ENCODE data around the gene RBMS1. TPM values are rescaled to one million over a fixed set of nuclear protein-coding genes. Genes with fewer than 3 reads are reported as not detected.
A peak's percentile ranks its signal among the peaks of the same experiment; 100 is the strongest.

The RBMS1 gene
- polyA plus RNA-seq, 2 of the 4 experiments (the other 2 are of a cell fraction) = 51.9 to 108 TPM

- peak overlapping the region; percentile 7; the same call in 1 of the 3 replicates for H3K4me3 ChIP-seq
- H3K9me3 ChIP-seq = no peaks in the 10 kb centered on the region
- FAIRE-seq = no peak
- peak in 1 of 2 experiments; percentile 79 for DNase-seq (ENCODE audit: low read depth in 1 of 2, low spot score in 1 of 2)
- H3K4me2 ChIP-seq = peak overlapping the region; percentile 79
- peak; percentile 40 to 52; a peak in 3 of 6 replicates for ATAC-seq
- WGBS (ENCODE audit: missing lambda C conversion rate) = 19% methylated on average over 4 of the region's 4 CpGs
- H3K4me1 ChIP-seq = peaks cover 96% of the 10 kb centered on the region
- TF ChIP-seq, protein P1, sequence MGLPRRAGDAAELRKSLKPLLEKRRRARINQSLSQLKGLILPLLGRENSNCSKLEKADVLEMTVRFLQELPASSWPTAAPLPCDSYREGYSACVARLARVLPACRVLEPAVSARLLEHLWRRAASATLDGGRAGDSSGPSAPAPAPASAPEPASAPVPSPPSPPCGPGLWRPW (IDR thresholded peaks at IDR 0.05) = no peak
- TF ChIP-seq EP300 (IDR thresholded peaks at IDR 0.05) = 0 out of 5 replicates have a peak, but pooled peaks of 1 of the 2 experiments have one; percentile 38
- ChIA-PET CTCF (interaction anchor here (0.6 to 4.2 kb wide), 14 partner anchors 9 to 363 kb away, joined by 3 to 30 read pairs (median 4); no protein-coding TSS in a partner anchor), POLR2A (interaction anchor here (0.8 kb wide), 1 partner anchor 106 kb away, joined by 4 read pairs; no protein-coding TSS in a partner anchor)
- H3K27ac ChIP-seq = peak overlapping the region; percentile 84 to 88
These were observed 117.0 kb downstream of the RBMS1 start for GRCh38 chr2:160376576-160376975.

GRCh38 chr2:160375802-160376469 is 117.7 kb downstream of the RBMS1 start:
- CTCF ChIA-PET = interaction anchor here (0.6 to 4.2 kb wide), 15 partner anchors 9 to 953 kb away, joined by 3 to 30 read pairs (median 3); no protein-coding TSS in a partner anchor

DNA sequence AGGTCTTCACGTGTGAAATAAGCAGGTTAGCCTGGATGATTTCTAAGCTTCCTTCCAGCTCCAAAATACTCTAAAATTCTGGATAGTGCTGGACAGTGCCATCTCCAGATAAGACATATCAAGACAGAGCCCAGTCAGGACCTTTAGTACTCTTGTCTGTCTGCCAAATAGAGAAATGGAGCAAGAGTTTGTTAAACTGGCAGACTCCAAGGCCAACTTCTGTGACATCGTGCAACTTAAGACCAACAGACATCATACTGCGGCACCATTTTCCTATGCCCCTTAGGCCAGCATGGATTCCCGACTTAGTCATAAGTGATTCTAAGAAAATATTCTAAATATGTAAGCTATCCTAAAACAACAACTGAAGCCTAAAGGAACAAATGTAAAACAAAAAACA is 118.6 kb downstream of the RBMS1 start:
- POLR2A ChIA-PET = no interaction called here
- DNase-seq (ENCODE audit: low read depth in 1 of 2, low spot score in 1 of 2) (peak in 1 of 2 experiments; percentile 49), ATAC-seq (0 out of 6 replicates have a peak, but pooled peaks of 1 of the 2 experiments have one; percentile 4), FAIRE-seq (no peak)
- TF ChIP-seq CBX8 (IDR thresholded peaks at IDR 0.05) (no peak), JUNB (IDR thresholded peaks at IDR 0.05) (no peak), FOSL2 (IDR thresholded peaks at IDR 0.05) (no peak), FOSL2 (CRISPR knock-in tag; IDR thresholded peaks at IDR 0.05) (peak; percentile 23; the same call in 1 of the 2 replicates)
- TF ChIP-seq, protein P1 (IDR thresholded peaks at IDR 0.05) = no peak
- peak overlapping the region; percentile 84 to 88 for H3K27ac ChIP-seq
- no peak overlapping the region for H3K4me3 ChIP-seq
- H3K9me3 ChIP-seq = no peaks in the 10 kb centered on the region
- CTCF ChIA-PET = interaction anchor here (0.5 to 3.8 kb wide), 4 partner anchors 10 to 133 kb away, joined by 3 to 14 read pairs (median 8); no protein-coding TSS in a partner anchor
- peaks cover 96% of the 10 kb centered on the region for H3K4me1 ChIP-seq
- peak overlapping the region; percentile 79 for H3K4me2 ChIP-seq
- WGBS (ENCODE audit: missing lambda C conversion rate) = 68% methylated on average over 4 of the region's 4 CpGs

More at GRCh38 chr2:160375802-160376469, 117.7 kb downstream of the RBMS1 start:
- WGBS (ENCODE audit: missing lambda C conversion rate) = 28% methylated on average over 2 of the region's 2 CpGs
- no peak for TF ChIP-seq RNF2 (IDR thresholded peaks at IDR 0.05; ENCODE audit: borderline replicate concordance, low read depth)
- TF ChIP-seq HOXB5 (CRISPR knock-in tag; IDR thresholded peaks at IDR 0.05) = no peak
- TF ChIP-seq HOXA7 (CRISPR knock-in tag; IDR thresholded peaks at IDR 0.05) = no peak
- TF ChIP-seq CEBPB (IDR thresholded peaks at IDR 0.05) = peak in 1 of 2 experiments; percentile 38; a peak in 2 of 4 replicates
- Histone ChIP-seq H3K4me3 (peak overlapping the region; percentile 7; the same call in 1 of the 3 replicates), H3K4me1 (peaks cover 96% of the 10 kb centered on the region), H3K27ac (peak overlapping the region; percentile 84 to 88), H3K9me3 (no peaks in the 10 kb centered on the region), H3K4me2 (peak overlapping the region; percentile 79)
- DNase-seq (ENCODE audit: low read depth in 1 of 2, low spot score in 1 of 2) (peak in 1 of 2 experiments; percentile 35), ATAC-seq (no peak), FAIRE-seq (no peak)
- POLR2A ChIA-PET = interaction anchor here (0.8 kb wide), 1 partner anchor 106 kb away, joined by 4 read pairs; no protein-coding TSS in a partner anchor

DNA sequence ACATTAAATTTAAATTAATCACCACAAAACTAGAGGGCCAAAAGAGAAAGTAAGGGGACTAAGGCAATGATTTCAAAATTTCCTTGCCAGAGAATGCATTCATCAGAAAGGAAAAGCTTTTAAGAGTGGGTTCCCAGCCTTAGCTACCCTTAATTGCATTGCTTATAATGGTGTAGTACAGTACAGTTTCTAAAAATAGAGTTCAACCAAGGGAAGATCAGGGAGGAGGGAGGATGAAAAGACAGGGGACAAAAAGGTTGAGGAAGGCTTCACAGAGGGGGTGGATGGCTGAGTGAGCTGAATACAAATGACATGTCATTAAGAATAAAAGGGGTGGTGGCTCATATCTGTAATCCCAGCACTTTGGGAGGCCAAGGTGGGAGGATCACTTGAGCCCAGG is 119.9 kb downstream of the RBMS1 start:
- no peaks in the 10 kb centered on the region for H3K9me3 ChIP-seq
- FAIRE-seq = no peak
- H3K27ac ChIP-seq = peak overlapping the region; percentile 5 to 88; a peak in 4 of 6 replicates
- H3K4me3 ChIP-seq = no peak overlapping the region
- TF ChIP-seq ATOH8 (CRISPR knock-in tag; IDR thresholded peaks at IDR 0.05; ENCODE audit: low read depth) (no peak), PBX3 (IDR thresholded peaks at IDR 0.05) (no peak), KDM1A (IDR thresholded peaks at IDR 0.05; ENCODE audit: low read depth) (no peak), MYC (IDR thresholded peaks at IDR 0.05; ENCODE audit: borderline replicate concordance, low read length) (no peak), GATA3 (IDR thresholded peaks at IDR 0.05; ENCODE audit: borderline replicate concordance) (no peak)
- ATAC-seq = no peak
- peak overlapping the region; percentile 50 for H3K4me2 ChIP-seq
- H3K4me1 ChIP-seq = peaks cover 100% of the 10 kb centered on the region
- POLR2A ChIA-PET = no interaction called here
- DNase-seq (ENCODE audit: low read depth in 1 of 2, low spot score in 1 of 2) = no peak
- CTCF ChIA-PET = interaction anchor here (2.3 to 2.7 kb wide), 2 partner anchors 49 to 103 kb away, joined by 7 to 11 read pairs; no protein-coding TSS in a partner anchor
